Measurements from ENCODE around the gene LTO1.
A peak's percentile ranks its signal among the peaks of the same experiment; 100 is the strongest.

Gene LTO1

GRCh38 chr11:69644962-69645675, 30.0 kb downstream of the LTO1 start:
- no peak for DNase-seq (ENCODE audit: low spot score)

GRCh38 chr11:69644071-69644961, 30.8 kb downstream of the LTO1 start:
- DNase-seq (ENCODE audit: low spot score), result peak; percentile 89

GRCh38 chr11:69643646-69644045, 31.5 kb downstream of the LTO1 start:
- DNase-seq (ENCODE audit: low spot score), result no peak

- DNase-seq (ENCODE audit: low spot score), result peak; percentile 80
Observed at GRCh38 chr11:69642913-69643632, 32.1 kb downstream of the LTO1 start.

- DNase-seq (ENCODE audit: low spot score), result peak; percentile 40
Observed at GRCh38 chr11:69642549-69642912, 32.6 kb downstream of the LTO1 start.

- no peak for DNase-seq (ENCODE audit: low spot score)
Observed at GRCh38 chr11:69641681-69642548, 33.2 kb downstream of the LTO1 start.

GRCh38 chr11:69640995-69641581, 34.1 kb downstream of the LTO1 start, which contains the start of gene CCND1:
TSS of gene CCND1 (plus strand) at chr11:69641156. CDS start at chr11:69641314, 158 bp downstream.
- peak; percentile 92 for DNase-seq (ENCODE audit: low spot score)

- DNase-seq (ENCODE audit: low spot score), result peak; percentile 60
Observed at GRCh38 chr11:69640260-69640994, 34.7 kb downstream of the LTO1 start.

- DNase-seq (ENCODE audit: low spot score), result no peak
Observed at GRCh38 chr11:69639831-69640230, 35.3 kb downstream of the LTO1 start.

- DNase-seq (ENCODE audit: low spot score), result peak; percentile 96
Observed at GRCh38 chr11:69638941-69639681, 36.0 kb downstream of the LTO1 start.

GRCh38 chr11:69637941-69638871, 36.9 kb downstream of the LTO1 start:
- peak; percentile 84 for DNase-seq (ENCODE audit: low spot score)

GRCh38 chr11:69637198-69637940, 37.8 kb downstream of the LTO1 start:
- no peak for DNase-seq (ENCODE audit: low spot score)

- DNase-seq (ENCODE audit: low spot score), result peak; percentile 90
Observed at GRCh38 chr11:69636512-69637197, 38.5 kb downstream of the LTO1 start.

- DNase-seq (ENCODE audit: low spot score), result no peak
Observed at GRCh38 chr11:69635804-69636511, 39.2 kb downstream of the LTO1 start.

- DNase-seq (ENCODE audit: low spot score), result no peak
Observed at GRCh38 chr11:69635195-69635594, 40.0 kb downstream of the LTO1 start.

GRCh38 chr11:69634590-69634989, 40.6 kb downstream of the LTO1 start:
- DNase-seq (ENCODE audit: low spot score), result no peak

GRCh38 chr11:69634069-69634468, 41.1 kb downstream of the LTO1 start:
- no peak for DNase-seq (ENCODE audit: low spot score)
